Motor neuron (in vitro differentiated cells): ENCODE results near the gene C17orf67. TPM values are rescaled to one million over a fixed set of nuclear protein-coding genes. Genes with fewer than 3 reads are reported as not detected.

ENCODE experiments used
- ATAC-seq, 8 experiments: fragments of 200-7000 bp; cut with Tn5 transposase; replicated peaks in 6 of 8; 2 replicates each; pipeline ENCODE4 v1.8.0; 2021; ENCODE audit warnings: mild to moderate bottlenecking in 8 of 8, moderate library complexity in 8 of 8
- H3K27ac ChIP-seq, 2 donors: fragments of 250-450 bp; sonication (Bioruptor Pico); 2 replicates each; pipeline ENCODE4 v1.9.0; 2021; ENCODE audit warnings: antibody characterized with exemption in 2 of 2, mild to moderate bottlenecking in 2 of 2, moderate library complexity in 1 of 2
- H3K4me1 ChIP-seq, 2 donors: fragments of 250-450 bp; sonication (Bioruptor Pico); replicated peaks in 1 of 2; 2 replicates each; pipeline ENCODE4 v1.6.1; 2021; ENCODE audit warnings: antibody characterized with exemption in 2 of 2, mild to moderate bottlenecking in 2 of 2, moderate library complexity in 1 of 2
- H3K4me3 ChIP-seq, 5 donors: fragments of 250-450 bp; sonication (Bioruptor Pico); 2 replicates each; pipeline ENCODE4 v1.9.0; 2021; ENCODE audit warnings: antibody characterized with exemption in 5 of 5, mild to moderate bottlenecking in 5 of 5, moderate library complexity in 4 of 5
- WGBS, 10 experiments: fragments of 450-650 bp; shearing (Covaris generic); methylation state at CpG; one replicate each; pipeline ENCODE4 v1.0.0; 2022; 5-methylcytosine and 5-hydroxymethylcytosine counted together
- in situ Hi-C, 9 experiments: fragments of 400-800 bp; cut with MboI; loops; one replicate each; pipeline ENCODE4 v1.15.0; 2021; ENCODE audit warnings: low sequenced_read_pairs in 9 of 9, low pct_unique_long_range_greater_than_20kb in 2 of 9; ENCODE audit not compliant: unreplicated experiment in 9 of 9
- total RNA-seq, 8 experiments: library from RNA; unstranded; fragments of 300-600 nt; gene quantifications; 2 replicates each; pipeline versions ENCODE4 v1.2.3 to v1.2.4, GENCODE V29; 2022

C17orf67 gene
- total RNA-seq, 8 experiments from 2014 or later: 0.27 to 2.3 (median 1.2) TPM

GRCh38 chr17:56798916-56799315 is 34.8 kb downstream of the C17orf67 start:
- peak in 4 of 8 experiments; percentile 28 to 89 (median 66) for ATAC-seq
- no peak overlapping the region for H3K27ac ChIP-seq
- H3K4me1 ChIP-seq: peaks cover 0 to 1% of the 10 kb centered on the region in 2 donors
- H3K4me3 ChIP-seq: no peak overlapping the region
- in situ Hi-C loops: no loop called here
- WGBS, 10 experiments: 0 to 27% (median 10%) methylated on average over 1 to 3 of the region's 4 CpGs; no CpG with 5 or more reads in 1 of the 10 experiments

DNA sequence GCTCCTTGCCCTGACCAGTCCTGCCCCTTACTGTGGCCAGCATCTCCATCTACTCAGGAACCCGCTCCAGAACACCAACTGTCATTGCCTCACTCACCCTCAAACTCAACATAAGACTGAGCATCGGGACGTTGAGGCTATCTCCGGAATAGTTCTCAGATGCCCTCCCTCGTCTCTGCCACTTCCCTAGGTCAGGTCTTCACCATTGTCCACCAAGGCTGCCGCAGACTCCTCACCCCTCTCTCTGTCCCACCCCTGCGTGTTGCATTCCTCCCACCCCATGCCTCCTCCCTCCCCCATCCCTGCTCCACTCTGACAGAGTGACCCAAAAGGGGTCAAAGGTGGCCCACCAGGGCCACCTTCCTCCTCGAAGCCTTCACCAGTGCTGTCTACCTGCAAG is 37.2 kb downstream of the C17orf67 start:
- in situ Hi-C loops: no loop called here

DNA sequence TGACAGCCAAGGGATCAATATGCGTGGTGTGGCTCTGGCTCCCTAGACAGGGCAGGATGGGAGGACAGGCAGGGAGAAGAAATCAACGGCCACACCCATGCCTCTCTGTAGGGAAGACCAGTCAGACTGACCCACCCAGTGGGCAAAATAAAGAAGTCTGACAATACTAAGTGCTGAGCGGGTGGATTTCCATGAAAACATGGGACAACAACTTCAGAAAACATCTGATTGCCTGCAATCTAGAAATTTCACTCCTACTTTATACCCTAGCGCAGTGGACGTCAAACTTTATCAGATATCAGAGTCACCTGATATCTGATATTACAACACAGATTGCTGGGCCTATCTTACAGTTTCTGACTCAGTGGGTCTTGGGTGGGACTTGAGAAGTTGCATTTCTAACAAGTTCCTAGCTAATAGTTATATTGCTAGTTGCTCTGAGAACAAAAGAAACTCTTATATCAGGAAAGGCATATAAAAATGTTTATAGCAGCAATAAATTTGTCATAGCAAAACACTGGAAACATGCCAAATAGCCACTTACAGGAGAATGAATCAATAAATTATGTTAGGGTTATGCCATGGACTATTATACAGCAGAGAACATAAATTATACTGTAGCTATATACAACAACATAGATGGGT is 38.4 kb downstream of the C17orf67 start:
- peak in 3 of 8 experiments; percentile 41 to 81 (median 47) for ATAC-seq
- 58 to 100% (median 92%) methylated on average over 2 to 5 of the region's 5 CpGs for WGBS, 10 experiments
- no peak overlapping the region for H3K27ac ChIP-seq
- H3K4me3 ChIP-seq: no peak overlapping the region
- no peaks in the 10 kb centered on the region for H3K4me1 ChIP-seq
- in situ Hi-C loops: no loop called here

More for the DNA sequence above, 37.2 kb downstream of the C17orf67 start:
- 80% methylated on average over 3 of the region's 8 CpGs; no CpG with 5 or more reads in 9 of the 10 experiments for WGBS, 10 experiments
- Histone ChIP-seq H3K4me3 (no peak overlapping the region), H3K4me1 (no peaks in the 10 kb centered on the region), H3K27ac (no peak overlapping the region)
- ATAC-seq: no peak

DNA sequence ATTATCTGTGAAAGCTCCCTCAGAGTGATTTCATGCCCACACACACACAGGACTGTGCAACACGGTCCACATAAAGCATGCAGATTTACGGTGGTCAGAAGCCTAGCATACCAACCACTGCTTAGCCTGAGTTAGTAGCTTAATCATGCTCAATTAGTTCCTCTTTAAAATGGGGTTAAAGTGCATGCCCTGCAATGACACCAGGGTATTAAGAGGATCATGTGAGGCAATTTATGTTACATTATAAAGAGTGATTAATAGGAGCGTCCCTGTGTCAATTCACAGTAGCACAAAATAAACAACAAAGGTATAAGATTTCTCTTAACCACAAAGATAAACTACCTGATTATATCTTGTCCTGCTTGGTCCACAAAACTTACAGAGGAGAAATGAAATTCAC is 39.8 kb downstream of the C17orf67 start:
- WGBS, 10 experiments: 10 to 100% (median 83%) methylated on average over 1 to 3 of the region's 3 CpGs; no CpG with 5 or more reads in 3 of the 10 experiments
- in situ Hi-C loops: no loop called here

GRCh38 chr17:56793531-56793930 is 40.2 kb downstream of the C17orf67 start:
- ATAC-seq: no peak
- Histone ChIP-seq H3K27ac (no peak overlapping the region), H3K4me1 (no peaks in the 10 kb centered on the region), H3K4me3 (no peak overlapping the region)
- in situ Hi-C loops: no loop called here

More for the DNA sequence above, 39.8 kb downstream of the C17orf67 start:
- Histone ChIP-seq H3K27ac (no peak overlapping the region), H3K4me3 (no peak overlapping the region), H3K4me1 (no peaks in the 10 kb centered on the region)
- peak in 1 of 8 experiments; percentile 27 for ATAC-seq

GRCh38 chr17:56792267-56792666 is 41.5 kb downstream of the C17orf67 start:
- Histone ChIP-seq H3K4me3 (no peak overlapping the region), H3K27ac (no peak overlapping the region), H3K4me1 (no peaks in the 10 kb centered on the region)
- no peak for ATAC-seq
- in situ Hi-C loops: no loop called here
- 50 to 100% (median 88%) methylated on average over 1 of the region's 1 CpG; no CpG with 5 or more reads in 3 of the 10 experiments for WGBS, 10 experiments

DNA sequence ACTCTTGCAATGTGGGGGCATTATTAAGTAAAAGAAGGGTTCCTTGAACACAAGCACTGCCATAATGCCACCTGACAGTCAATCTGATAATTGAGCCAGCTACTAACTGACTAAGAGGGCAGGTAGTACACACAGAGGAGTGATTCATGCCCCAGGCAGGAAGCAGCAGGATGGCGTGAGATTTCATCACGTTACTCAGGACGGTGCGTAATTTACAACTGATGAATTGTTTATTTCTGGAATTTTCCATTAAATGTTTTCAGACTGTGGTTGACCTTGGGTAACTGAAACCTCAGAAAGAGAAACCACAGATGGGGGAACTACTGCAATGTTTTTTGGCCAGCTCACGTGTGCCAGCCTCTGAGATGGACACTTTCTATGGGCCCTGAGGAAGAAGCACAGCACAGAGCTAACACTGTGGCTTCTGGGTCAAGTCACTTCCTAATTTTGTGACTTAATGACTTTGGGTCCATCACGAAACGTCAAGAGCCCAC is 46.7 kb downstream of the C17orf67 start:
- peaks cover 0 to 10% of the 10 kb centered on the region in 2 donors for H3K4me1 ChIP-seq
- 0 to 81% (median 50%) methylated on average over 1 to 7 of the region's 7 CpGs; no CpG with 5 or more reads in 3 of the 10 experiments for WGBS, 10 experiments
- no peak overlapping the region for H3K27ac ChIP-seq
- ATAC-seq: peak; percentile 55 to 94 (median 90)
- in situ Hi-C loops: no loop called here
- H3K4me3 ChIP-seq: no peak overlapping the region

- H3K4me1 ChIP-seq: peaks cover 0 to 10% of the 10 kb centered on the region in 2 donors
- 48 to 90% (median 79%) methylated on average over 1 to 8 of the region's 9 CpGs; no CpG with 5 or more reads in 2 of the 10 experiments for WGBS, 10 experiments
- peak in 1 of 8 experiments; percentile 27 for ATAC-seq
- H3K27ac ChIP-seq: no peak overlapping the region
- in situ Hi-C loops: no loop called here
- H3K4me3 ChIP-seq: no peak overlapping the region
Measured at GRCh38 chr17:56785997-56786680, 47.6 kb downstream of the C17orf67 start.

- in situ Hi-C loops: no loop called here
- Histone ChIP-seq H3K4me3 (no peak overlapping the region), H3K27ac (no peak overlapping the region), H3K4me1 (peaks cover 0 to 10% of the 10 kb centered on the region in 2 donors)
- no peak for ATAC-seq
- WGBS, 10 experiments: 20 to 89% (median 58%) methylated on average over 1 to 4 of the region's 5 CpGs; no CpG with 5 or more reads in 2 of the 10 experiments
Measured at GRCh38 chr17:56785405-56785804, 48.3 kb downstream of the C17orf67 start.

- Histone ChIP-seq H3K4me3 (no peak overlapping the region), H3K27ac (no peak overlapping the region), H3K4me1 (peaks cover 3 to 16% of the 10 kb centered on the region in 2 donors)
- ATAC-seq: no peak
- in situ Hi-C loops: no loop called here
Measured at GRCh38 chr17:56782338-56782737, 51.4 kb downstream of the C17orf67 start.

- in situ Hi-C loops: no loop called here
- peak in 1 of 8 experiments; percentile 4 for ATAC-seq
- Histone ChIP-seq H3K27ac (no peak overlapping the region), H3K4me3 (no peak overlapping the region), H3K4me1 (peaks cover 3 to 16% of the 10 kb centered on the region in 2 donors)
- 30 to 74% (median 69%) methylated on average over 3 to 6 of the region's 6 CpGs; no CpG with 5 or more reads in 4 of the 10 experiments for WGBS, 10 experiments
Measured at GRCh38 chr17:56781906-56782305, 51.8 kb downstream of the C17orf67 start.

DNA sequence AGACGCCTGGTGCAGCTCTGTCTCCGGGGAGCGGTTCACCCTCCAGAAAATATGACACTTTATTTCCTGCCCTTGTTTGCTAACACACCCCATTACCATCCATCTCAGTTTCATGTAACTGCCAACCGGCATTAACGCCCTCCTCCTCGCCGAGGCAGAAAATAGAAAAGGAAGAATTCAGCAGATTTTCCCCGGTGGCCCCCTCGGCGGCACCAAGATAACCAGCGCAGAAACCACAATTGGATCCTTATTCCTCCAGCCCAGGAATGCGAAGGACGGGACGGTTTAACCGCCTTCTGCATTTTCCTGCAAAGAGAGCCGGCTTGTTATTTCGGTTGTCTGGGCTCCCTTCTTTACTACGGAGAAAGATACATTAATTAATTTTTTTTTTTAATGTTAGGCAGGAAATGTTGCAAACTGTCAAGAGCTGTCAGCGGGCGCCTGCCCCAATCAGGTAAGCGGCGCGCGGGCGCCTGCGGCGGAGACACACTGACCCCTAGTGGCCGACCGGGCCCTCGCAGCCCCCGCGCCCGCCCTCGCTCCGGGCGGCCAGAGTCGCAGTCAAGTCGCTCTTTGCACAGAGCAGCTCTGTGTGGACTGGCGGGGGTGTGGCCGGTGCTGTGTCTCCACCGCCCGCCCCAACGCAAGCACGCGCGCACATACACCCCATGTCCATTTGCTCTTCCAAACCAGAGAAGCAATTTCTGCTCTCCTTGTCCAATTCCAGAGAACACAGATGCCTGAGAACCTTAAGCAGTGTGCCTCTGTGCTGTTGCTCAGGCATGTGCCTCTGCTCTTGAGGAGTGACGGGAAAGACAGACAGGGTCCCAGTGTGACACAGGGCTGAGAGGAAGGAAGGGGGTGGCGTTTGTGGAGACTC is 53.6 kb downstream of the C17orf67 start:
- WGBS, 10 experiments: 0 to 30% (median 4%) methylated on average over 2 to 21 of the region's 48 CpGs
- no peak overlapping the region for H3K27ac ChIP-seq
- in situ Hi-C loops: no loop called here
- ATAC-seq: peak; percentile 88 to 97 (median 95)
- H3K4me3 ChIP-seq: peak overlapping the region; percentile 27 to 38 (median 32)
- peaks cover 3 to 14% of the 10 kb centered on the region in 2 donors for H3K4me1 ChIP-seq
